Esophagus squamous epithelium (tissue), 4 donors: ENCODE results near the gene PTPN14.
A peak's percentile ranks its signal among the peaks of the same experiment; 100 is the strongest.

Source experiments
- POLR2A ChIP-seq, 4 donors: fragments of 450-650 bp; IDR thresholded peaks; one replicate each; pipeline ENCODE4 v1.6.1; 2017; ENCODE audit warnings: antibody characterized with exemption in 4 of 4, mild to moderate bottlenecking in 4 of 4, moderate library complexity in 3 of 4
- TF ChIP-seq, protein P1 (sequence below), 6 experiments: fragments of 450-650 bp in 4 of 6; fragments of 200-600 bp in 2 of 6; sonication (generic) in 2 of 6; IDR thresholded peaks; one replicate each; pipeline ENCODE4 v1.5.1; 2016 to 2019; ENCODE audit warnings: antibody characterized with exemption in 6 of 6, mild to moderate bottlenecking in 4 of 6, moderate library complexity in 4 of 6

DNA sequence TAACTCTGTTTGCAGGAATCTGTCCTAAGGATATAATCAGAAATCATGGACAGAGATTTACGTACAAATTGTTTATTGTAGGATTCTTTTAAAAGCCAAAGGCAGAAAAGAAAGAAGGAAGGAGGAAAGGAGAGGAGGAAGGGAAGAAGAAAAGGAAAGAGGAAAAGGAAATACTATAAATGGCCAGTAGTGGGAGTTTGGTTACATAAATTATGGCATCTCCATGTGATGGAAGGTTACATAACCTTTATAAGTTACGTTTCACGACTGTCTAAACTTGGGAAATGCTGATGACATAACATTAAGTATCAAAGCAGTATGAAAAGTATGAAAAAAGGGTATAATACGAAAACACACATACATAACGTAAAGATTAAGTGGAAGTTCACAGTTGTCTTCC, 231.5 kb downstream of the PTPN14 start:
- TF ChIP-seq, protein P1, sequence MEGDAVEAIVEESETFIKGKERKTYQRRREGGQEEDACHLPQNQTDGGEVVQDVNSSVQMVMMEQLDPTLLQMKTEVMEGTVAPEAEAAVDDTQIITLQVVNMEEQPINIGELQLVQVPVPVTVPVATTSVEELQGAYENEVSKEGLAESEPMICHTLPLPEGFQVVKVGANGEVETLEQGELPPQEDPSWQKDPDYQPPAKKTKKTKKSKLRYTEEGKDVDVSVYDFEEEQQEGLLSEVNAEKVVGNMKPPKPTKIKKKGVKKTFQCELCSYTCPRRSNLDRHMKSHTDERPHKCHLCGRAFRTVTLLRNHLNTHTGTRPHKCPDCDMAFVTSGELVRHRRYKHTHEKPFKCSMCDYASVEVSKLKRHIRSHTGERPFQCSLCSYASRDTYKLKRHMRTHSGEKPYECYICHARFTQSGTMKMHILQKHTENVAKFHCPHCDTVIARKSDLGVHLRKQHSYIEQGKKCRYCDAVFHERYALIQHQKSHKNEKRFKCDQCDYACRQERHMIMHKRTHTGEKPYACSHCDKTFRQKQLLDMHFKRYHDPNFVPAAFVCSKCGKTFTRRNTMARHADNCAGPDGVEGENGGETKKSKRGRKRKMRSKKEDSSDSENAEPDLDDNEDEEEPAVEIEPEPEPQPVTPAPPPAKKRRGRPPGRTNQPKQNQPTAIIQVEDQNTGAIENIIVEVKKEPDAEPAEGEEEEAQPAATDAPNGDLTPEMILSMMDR (IDR thresholded peaks at IDR 0.05) = peak in 1 of 6 experiments; percentile 27
- no peak for TF ChIP-seq POLR2A (IDR thresholded peaks at IDR 0.05)
